GM19328 (cell line): Measurements from ENCODE around the gene GRM8.
"Not testable (repeated sequence)": the region's sequence is repeated elsewhere in the genome, so short reads cannot be mapped to it uniquely, and the experiment has no call there.

Source experiments
- ATAC-seq: cut with Tn5 transposase; IDR thresholded peaks from one replicate; pipeline ENCODE4 v1.9.1; 2021; ENCODE audit warnings: mild to moderate bottlenecking, moderate library complexity; ENCODE audit not compliant: unreplicated experiment

GRM8 gene

GRCh38 chr7:126931581-126931980, 321.2 kb downstream of the GRM8 start:
- ATAC-seq: no peak

GRCh38 chr7:126930166-126930565, 322.6 kb downstream of the GRM8 start:
- ATAC-seq: no peak

GRCh38 chr7:126924477-126924876, 328.3 kb downstream of the GRM8 start:
- ATAC-seq: no peak

GRCh38 chr7:126911627-126912026, 341.1 kb downstream of the GRM8 start:
- ATAC-seq: not testable (repeated sequence)

GRCh38 chr7:126908564-126908963, 344.2 kb downstream of the GRM8 start:
- ATAC-seq: not testable (repeated sequence)

GRCh38 chr7:126907657-126908056, 345.1 kb downstream of the GRM8 start:
- not testable (repeated sequence) for ATAC-seq

- ATAC-seq: not testable (repeated sequence)
These were observed 347.5 kb downstream of the GRM8 start for GRCh38 chr7:126905255-126905654.

GRCh38 chr7:126901041-126901765, 351.5 kb downstream of the GRM8 start:
- ATAC-seq: not testable (repeated sequence)

GRCh38 chr7:126887980-126888379, 364.8 kb downstream of the GRM8 start:
- ATAC-seq: not testable (repeated sequence)

- ATAC-seq: not testable (repeated sequence)
These were observed 365.2 kb downstream of the GRM8 start for GRCh38 chr7:126887560-126887959.

GRCh38 chr7:126882730-126883129, 370.0 kb downstream of the GRM8 start:
- not testable (repeated sequence) for ATAC-seq

- ATAC-seq: not testable (repeated sequence)
These were observed 370.8 kb downstream of the GRM8 start for GRCh38 chr7:126881908-126882307.

GRCh38 chr7:126881315-126881714, 371.4 kb downstream of the GRM8 start:
- ATAC-seq: no peak

GRCh38 chr7:126876536-126876935, 376.2 kb downstream of the GRM8 start:
- not testable (repeated sequence) for ATAC-seq

- peak; percentile 67 for ATAC-seq
These were observed 395.9 kb downstream of the GRM8 start for GRCh38 chr7:126856691-126857291.

- no peak for ATAC-seq
These were observed 407.4 kb downstream of the GRM8 start for GRCh38 chr7:126845331-126845730.

- no peak for ATAC-seq
These were observed 408.9 kb downstream of the GRM8 start for GRCh38 chr7:126843883-126844282.

GRCh38 chr7:126843336-126843735, 409.4 kb downstream of the GRM8 start:
- ATAC-seq: no peak

- ATAC-seq: no peak
These were observed 410.3 kb downstream of the GRM8 start for GRCh38 chr7:126842451-126842850.

GRCh38 chr7:126840869-126841268, 411.9 kb downstream of the GRM8 start:
- ATAC-seq: no peak

- no peak for ATAC-seq
These were observed 413.1 kb downstream of the GRM8 start for GRCh38 chr7:126839624-126840023.

GRCh38 chr7:126838194-126838593, 414.5 kb downstream of the GRM8 start:
- no peak for ATAC-seq
